Neural progenitor cell (in vitro differentiated cells): ENCODE measurements around the gene MAP7. TPM values are rescaled to one million over a fixed set of nuclear protein-coding genes. Genes with fewer than 3 reads are reported as not detected.
A peak's percentile ranks its signal among the peaks of the same experiment; 100 is the strongest.

ENCODE experiments used
- DNase-seq: peaks from one replicate; pipeline ENCODE4 v3.0.0-alpha.2; 2016; ENCODE audit warnings: low spot score
- H2AFZ ChIP-seq: fragments of 200-600 bp; sonication (generic); replicated peaks from 2 replicates; pipeline ENCODE4 v1.6.1; 2016; ENCODE audit warnings: antibody characterized with exemption
- H3F3A ChIP-seq: fragments of 200-600 bp; sonication (generic); 2 replicates; pipeline ENCODE4 v1.6.1; 2016; ENCODE audit warnings: antibody characterized with exemption, low read depth
- H3K27ac ChIP-seq: fragments of 200-600 bp; sonication (generic); 2 replicates; pipeline ENCODE4 v1.5.1; 2016; ENCODE audit warnings: mild to moderate bottlenecking
- H3K27me3 ChIP-seq: fragments of 200-600 bp; sonication (generic); 2 replicates; pipeline ENCODE4 v1.6.1; 2016; ENCODE audit warnings: mild to moderate bottlenecking, moderate library complexity
- H3K36me3 ChIP-seq: fragments of 200-600 bp; sonication (generic); 2 replicates; pipeline ENCODE4 v1.5.1; 2016
- H3K4me1 ChIP-seq: fragments of 200-600 bp; sonication (generic); 2 replicates; pipeline ENCODE4 v1.6.1; 2016; ENCODE audit warnings: mixed run types
- H3K4me2 ChIP-seq: fragments of 200-600 bp; sonication (generic); 2 replicates; pipeline ENCODE4 v1.6.1; 2016
- H3K4me3 ChIP-seq: fragments of 200-600 bp; sonication (generic); 2 replicates; pipeline ENCODE4 v1.5.1; 2016
- H3K79me2 ChIP-seq: fragments of 200-600 bp; sonication (generic); 2 replicates; pipeline ENCODE4 v1.6.1; 2016; ENCODE audit warnings: low read depth
- H3K9ac ChIP-seq: fragments of 200-600 bp; sonication (generic); 2 replicates; pipeline ENCODE4 v1.6.1; 2016
- H3K9me3 ChIP-seq: fragments of 200-600 bp; sonication (generic); 2 replicates; pipeline ENCODE4 v1.5.1; 2016; ENCODE audit warnings: low read depth
- H4K20me1 ChIP-seq: fragments of 200-600 bp; sonication (generic); 2 replicates; pipeline ENCODE4 v1.6.1; 2016; ENCODE audit warnings: low read depth
- H3K27ac Mint-ChIP-seq: 3 replicates; pipeline ENCODE4 v1.8.0; 2021; ENCODE audit warnings: mixed read lengths
- H3K27me3 Mint-ChIP-seq: 2 replicates; pipeline ENCODE4 v1.8.0; 2022; ENCODE audit warnings: low read depth, mild to moderate bottlenecking, inconsistent platforms, moderate library complexity, mixed read lengths; ENCODE audit not compliant: insufficient read depth
- H3K36me3 Mint-ChIP-seq: 3 replicates; pipeline ENCODE4 v1.8.0; 2021; ENCODE audit warnings: mixed read lengths
- H3K4me1 Mint-ChIP-seq: 3 replicates; pipeline ENCODE4 v1.8.0; 2021; ENCODE audit warnings: mixed read lengths
- H3K4me3 Mint-ChIP-seq: 3 replicates; pipeline ENCODE4 v1.8.0; 2021; ENCODE audit warnings: mild to moderate bottlenecking, moderate library complexity, mixed read lengths
- H3K9me3 Mint-ChIP-seq: 3 replicates; pipeline ENCODE4 v1.8.0; 2020; ENCODE audit warnings: mixed read lengths
- CTCF ChIP-seq: fragments of 200-600 bp; sonication (generic); IDR thresholded peaks from 2 replicates; pipeline ENCODE4 v1.5.1; 2017; ENCODE audit warnings: antibody characterized with exemption, mild to moderate bottlenecking
- EZH2 ChIP-seq: fragments of 200-600 bp; sonication (generic); IDR thresholded peaks from 2 replicates; pipeline ENCODE4 v1.6.1; 2017; ENCODE audit warnings: antibody characterized with exemption, mild to moderate bottlenecking, moderate library complexity
- EZH2phosphoT487 ChIP-seq: fragments of 200-600 bp; sonication (generic); IDR thresholded peaks from 2 replicates; pipeline ENCODE4 v1.6.1; 2017; ENCODE audit warnings: antibody characterized with exemption
- total RNA-seq: library from RNA; depleted of rRNA; stranded (reverse); fragments of >200 nt; gene quantifications from 2 replicates; pipeline ENCODE4 v1.2.3, GENCODE V29; 2015; ENCODE audit warnings: low replicate concordance

Gene MAP7
- total RNA-seq, 1 donor from 2014 or later, result 9.0 TPM

GRCh38 chr6:136582711-136583471, 32.7 kb upstream of the MAP7 start:
- no peak overlapping the region for H3K4me2 ChIP-seq
- H3K4me1 Mint-ChIP-seq, result no peaks in the 10 kb centered on the region

GRCh38 chr6:136579800-136580199, 29.6 kb upstream of the MAP7 start:
- Mint-ChIP-seq H3K27me3 (no peaks in the 10 kb centered on the region), H3K27ac (no peak overlapping the region), H3K4me1 (no peaks in the 10 kb centered on the region), H3K9me3 (no peaks in the 10 kb centered on the region), H3K36me3 (no peaks in the 10 kb centered on the region), H3K4me3 (no peak overlapping the region)
- Histone ChIP-seq H3K9ac (no peak overlapping the region), H3K36me3 (no peaks in the 10 kb centered on the region), H3K79me2 (no peaks in the 10 kb centered on the region), H3K4me1 (no peaks in the 10 kb centered on the region), H2AFZ (no peak overlapping the region), H3K4me3 (no peak overlapping the region), H3K9me3 (no peaks in the 10 kb centered on the region), H3K27me3 (no peaks in the 10 kb centered on the region), H3F3A (no peaks in the 10 kb centered on the region), H3K27ac (no peak overlapping the region), H3K4me2 (no peak overlapping the region), H4K20me1 (no peaks in the 10 kb centered on the region)
- no peak for TF ChIP-seq EZH2phosphoT487
- TF ChIP-seq EZH2, result no peak
- no peak for TF ChIP-seq CTCF
- no peak for DNase-seq

More at GRCh38 chr6:136582711-136583471, 32.7 kb upstream of the MAP7 start:
- Histone ChIP-seq H3K9me3 (no peaks in the 10 kb centered on the region), H3K79me2 (no peaks in the 10 kb centered on the region), H3K4me3 (no peak overlapping the region), H3K36me3 (no peaks in the 10 kb centered on the region), H2AFZ (no peak overlapping the region), H3K27me3 (no peaks in the 10 kb centered on the region), H4K20me1 (no peaks in the 10 kb centered on the region), H3F3A (no peaks in the 10 kb centered on the region), H3K9ac (no peak overlapping the region), H3K27ac (no peak overlapping the region), H3K4me1 (no peaks in the 10 kb centered on the region)
- TF ChIP-seq EZH2phosphoT487 (no peak), CTCF (peak; percentile 60)
- no peak overlapping the region for H3K4me3 Mint-ChIP-seq
- H3K27ac Mint-ChIP-seq, result no peak overlapping the region
- H3K9me3 Mint-ChIP-seq, result no peaks in the 10 kb centered on the region
- H3K27me3 Mint-ChIP-seq, result no peaks in the 10 kb centered on the region
- no peak for DNase-seq
- no peaks in the 10 kb centered on the region for H3K36me3 Mint-ChIP-seq

GRCh38 chr6:136576821-136577220, 26.6 kb upstream of the MAP7 start:
- Histone ChIP-seq H3K27me3 (no peaks in the 10 kb centered on the region), H2AFZ (no peak overlapping the region), H3K4me3 (no peak overlapping the region), H3F3A (no peaks in the 10 kb centered on the region), H3K27ac (no peak overlapping the region), H3K4me1 (no peaks in the 10 kb centered on the region), H4K20me1 (no peaks in the 10 kb centered on the region), H3K36me3 (no peaks in the 10 kb centered on the region), H3K9ac (no peak overlapping the region), H3K79me2 (no peaks in the 10 kb centered on the region), H3K4me2 (no peak overlapping the region), H3K9me3 (no peaks in the 10 kb centered on the region)
- no peak for TF ChIP-seq EZH2phosphoT487
- TF ChIP-seq CTCF, result no peak
- TF ChIP-seq EZH2, result no peak
- Mint-ChIP-seq H3K36me3 (no peaks in the 10 kb centered on the region), H3K27ac (no peak overlapping the region), H3K9me3 (no peaks in the 10 kb centered on the region), H3K27me3 (no peaks in the 10 kb centered on the region), H3K4me1 (no peaks in the 10 kb centered on the region), H3K4me3 (no peak overlapping the region)
- no peak for DNase-seq
